Activated CD4-positive, alpha-beta T cell treated with anti-CD3 and anti-CD28 coated beads for 48 hours (primary cell): ENCODE data around the gene METRN.

Experiments used
- DNase-seq: peaks from one replicate; pipeline ENCODE4 v3.0.0-alpha.2; 2020

METRN gene

DNA sequence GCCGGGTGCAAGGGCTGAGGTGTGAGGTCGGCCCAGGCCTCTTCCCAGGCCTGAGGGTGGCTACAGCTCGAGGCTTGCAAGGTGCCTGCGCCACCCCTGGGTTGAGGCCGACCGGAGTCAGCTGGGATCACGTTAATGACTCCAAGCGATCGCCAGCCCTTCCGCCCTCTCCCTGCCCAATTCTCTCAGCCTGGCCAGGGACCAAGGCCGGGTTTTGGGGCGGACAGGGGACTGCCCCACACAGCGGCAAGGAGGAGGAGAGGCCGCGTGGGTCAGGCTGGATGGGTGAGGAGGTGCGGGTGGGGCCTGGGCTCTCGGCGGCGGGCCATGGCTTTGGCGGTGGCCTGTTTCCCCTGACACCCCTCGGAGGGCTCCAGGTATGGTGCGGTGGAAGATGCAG lies 21.6 kb upstream of the METRN start:
- DNase-seq: no peak

GRCh38 chr16:693766-694165 lies 21.2 kb upstream of the METRN start:
- no peak for DNase-seq

DNA sequence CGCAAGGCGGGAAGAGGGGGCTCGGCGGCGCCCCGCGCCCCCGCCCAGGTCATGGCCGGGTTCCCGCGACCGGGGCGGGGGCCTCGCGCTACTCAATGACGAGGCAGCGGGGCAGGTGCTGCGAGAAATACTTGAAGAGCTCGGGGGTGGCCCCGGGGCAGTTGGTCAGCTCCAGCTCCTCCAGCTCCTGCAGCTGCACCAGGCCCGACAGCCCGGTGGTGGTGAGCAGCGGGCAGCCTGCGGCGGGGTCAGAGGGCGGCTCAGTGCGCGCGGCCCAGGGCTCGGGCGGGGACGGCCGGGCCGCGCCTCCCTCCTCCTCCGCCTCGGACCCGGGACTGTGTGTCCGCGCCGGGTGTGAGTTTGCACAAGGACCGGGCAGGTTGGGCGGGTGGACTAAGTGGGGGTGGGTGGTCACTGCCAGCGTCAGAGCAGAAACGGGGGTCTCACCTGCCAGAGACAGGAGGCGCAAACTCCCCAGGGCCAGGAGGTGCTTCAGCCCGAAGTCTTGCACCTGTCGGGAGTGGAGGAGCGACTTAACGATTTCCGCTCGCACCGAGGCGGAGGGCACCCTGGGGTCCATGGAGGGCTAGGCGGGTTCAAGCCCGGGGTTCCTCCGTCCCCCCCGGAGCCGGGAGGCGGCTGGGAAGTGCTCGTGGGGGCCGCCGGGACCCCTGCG lies 20.6 kb upstream of the METRN start:
- no peak for DNase-seq

- DNase-seq: no peak
Observed at GRCh38 chr16:694863-695354, 20.0 kb upstream of the METRN start.

- DNase-seq: peak; percentile 79
Observed at GRCh38 chr16:695355-696089, 19.4 kb upstream of the METRN start.

DNA sequence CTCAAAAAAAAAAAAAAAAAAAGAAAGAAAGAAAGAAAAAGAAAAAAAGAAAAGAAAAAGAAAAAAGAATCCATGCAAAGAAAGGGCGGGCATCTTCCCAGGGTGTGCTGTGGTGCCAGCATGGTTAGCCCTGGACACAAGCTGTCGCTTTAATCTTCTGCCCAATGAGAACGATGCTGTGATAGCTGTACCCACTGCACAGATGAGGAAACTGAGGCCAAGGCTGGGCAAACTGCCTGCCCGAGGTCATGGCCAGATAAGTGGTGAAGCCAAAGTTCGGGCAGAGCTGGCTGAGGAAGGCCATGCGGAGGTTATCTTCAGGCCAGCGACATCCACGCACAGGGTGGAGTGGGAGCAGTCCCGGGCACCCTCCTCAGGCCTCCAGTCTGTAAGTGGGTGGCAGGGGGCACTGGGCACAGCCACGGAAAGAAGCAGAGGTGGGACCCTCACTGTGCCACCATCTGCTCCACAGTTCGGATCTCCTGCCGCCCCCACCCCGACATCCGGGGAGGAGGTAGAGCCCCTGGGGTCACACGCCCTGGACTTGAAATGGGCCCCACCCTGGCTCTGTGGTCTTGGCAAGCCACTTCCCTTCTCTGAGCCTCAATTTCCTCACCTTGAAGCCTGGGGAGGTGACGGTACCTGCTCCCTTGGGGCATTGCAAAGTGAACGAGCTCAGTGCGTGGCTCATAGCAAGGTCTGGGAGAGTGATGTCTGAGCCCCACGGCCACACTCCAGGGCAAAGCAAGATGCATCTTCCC lies 15.8 kb upstream of the METRN start:
- DNase-seq: no peak

DNA sequence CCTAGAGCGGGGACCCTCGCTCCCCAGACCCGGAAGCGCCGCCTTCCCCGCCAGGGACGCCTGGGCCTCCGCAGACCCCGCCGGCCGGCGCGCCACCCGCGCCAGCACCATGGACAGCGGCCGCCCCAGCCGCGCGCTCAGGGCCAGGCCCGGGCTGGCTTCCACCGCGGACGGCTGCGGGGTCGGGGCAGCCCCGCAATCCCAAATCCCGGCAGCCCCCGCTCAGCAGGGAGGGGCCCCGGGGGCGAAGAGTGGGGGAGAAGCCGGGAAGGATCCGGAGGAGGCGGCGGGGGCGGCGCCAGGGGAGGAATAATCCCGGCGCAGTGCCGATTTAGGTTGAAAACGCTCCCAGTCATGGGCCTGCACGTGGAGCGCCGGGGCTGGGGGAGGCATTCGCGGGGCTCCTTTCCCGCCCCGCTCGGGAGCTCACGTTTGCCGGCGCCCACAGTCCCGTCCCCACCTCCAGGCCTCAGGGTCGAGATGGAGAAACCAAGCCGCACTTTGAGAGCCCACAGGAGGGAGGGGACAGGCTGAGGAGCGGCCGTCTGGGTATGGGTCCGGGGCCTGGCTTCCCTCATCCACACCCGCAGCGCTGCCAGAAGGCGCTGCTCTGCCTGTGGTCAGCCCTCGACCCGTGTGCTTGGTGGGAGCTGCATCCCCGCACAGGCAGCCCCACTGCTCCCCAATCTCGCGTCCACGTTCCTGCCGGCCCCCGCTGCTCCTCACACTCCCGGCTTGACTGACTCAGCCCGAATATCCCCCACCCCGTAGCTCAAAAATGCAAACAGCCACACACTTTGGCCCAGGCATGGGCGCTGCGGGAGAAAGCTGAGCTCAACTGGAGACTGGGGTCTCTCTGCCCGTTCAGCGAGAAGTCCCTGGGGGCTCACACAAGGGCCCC lies 14.0 kb upstream of the METRN start:
- DNase-seq: no peak

DNA sequence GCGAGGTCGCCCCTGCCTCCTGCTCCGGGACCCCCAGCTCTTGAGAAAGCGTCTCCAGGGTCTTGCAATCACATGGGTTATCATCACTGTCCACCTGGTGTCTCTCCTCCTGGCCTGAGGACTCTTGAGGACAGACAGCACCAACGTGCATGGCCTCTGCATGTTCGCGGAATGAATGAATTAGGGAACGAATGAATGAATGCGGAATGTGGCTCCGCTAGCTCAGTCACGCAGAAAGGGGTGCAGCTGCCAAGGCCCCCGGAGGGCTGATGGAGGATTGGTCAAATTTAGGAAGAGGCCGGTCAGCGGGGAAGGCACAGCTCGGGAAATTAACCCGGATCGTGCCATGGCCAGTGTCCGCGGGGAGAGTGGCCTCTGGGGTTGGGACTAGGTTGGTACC lies 12.6 kb upstream of the METRN start:
- DNase-seq: no peak

GRCh38 chr16:703406-703805 lies 11.5 kb upstream of the METRN start:
- DNase-seq: no peak

GRCh38 chr16:704047-704446 lies 10.9 kb upstream of the METRN start:
- DNase-seq: no peak

DNA sequence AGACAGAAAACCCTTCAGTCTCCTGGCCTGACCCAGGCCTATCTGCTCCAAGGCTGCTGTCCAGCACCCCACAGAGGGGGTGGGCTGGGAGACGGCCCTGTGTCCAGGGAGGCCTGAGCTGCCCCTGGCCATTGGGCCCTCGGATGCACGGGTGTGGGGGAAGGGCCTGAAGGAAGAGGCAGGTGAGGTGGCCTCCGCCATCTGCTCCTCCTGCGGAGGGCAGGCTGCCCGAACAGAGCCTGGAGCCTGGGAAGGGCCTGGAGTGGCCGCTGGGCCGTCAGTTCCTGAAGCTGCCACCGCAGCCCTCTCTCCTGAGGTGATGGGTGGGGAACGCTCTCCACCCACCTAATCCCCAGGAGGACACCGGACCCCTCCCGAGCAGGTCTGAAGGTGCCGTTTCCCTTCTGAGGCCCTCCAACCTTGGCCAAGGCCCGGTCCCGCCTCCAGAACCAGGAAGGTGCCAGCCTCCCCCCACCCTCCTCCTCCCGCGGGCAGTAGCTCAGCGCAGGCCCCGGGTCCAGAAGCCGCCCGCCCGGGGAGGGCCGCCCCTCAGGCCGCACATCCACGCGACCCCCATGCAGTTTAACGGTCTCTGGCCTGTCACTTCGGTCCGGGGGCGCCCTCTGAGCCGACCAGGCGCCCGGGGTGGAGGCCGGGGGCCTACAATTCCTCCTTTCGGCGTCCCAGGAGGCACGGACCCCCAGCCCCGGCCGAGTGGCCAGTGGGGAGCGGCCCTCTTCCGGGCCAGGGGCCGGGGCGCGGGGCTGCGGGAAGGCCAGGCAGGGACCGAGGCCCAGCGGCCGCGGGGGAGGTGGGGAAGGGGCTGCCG lies 10.2 kb upstream of the METRN start:
- DNase-seq: no peak

DNA sequence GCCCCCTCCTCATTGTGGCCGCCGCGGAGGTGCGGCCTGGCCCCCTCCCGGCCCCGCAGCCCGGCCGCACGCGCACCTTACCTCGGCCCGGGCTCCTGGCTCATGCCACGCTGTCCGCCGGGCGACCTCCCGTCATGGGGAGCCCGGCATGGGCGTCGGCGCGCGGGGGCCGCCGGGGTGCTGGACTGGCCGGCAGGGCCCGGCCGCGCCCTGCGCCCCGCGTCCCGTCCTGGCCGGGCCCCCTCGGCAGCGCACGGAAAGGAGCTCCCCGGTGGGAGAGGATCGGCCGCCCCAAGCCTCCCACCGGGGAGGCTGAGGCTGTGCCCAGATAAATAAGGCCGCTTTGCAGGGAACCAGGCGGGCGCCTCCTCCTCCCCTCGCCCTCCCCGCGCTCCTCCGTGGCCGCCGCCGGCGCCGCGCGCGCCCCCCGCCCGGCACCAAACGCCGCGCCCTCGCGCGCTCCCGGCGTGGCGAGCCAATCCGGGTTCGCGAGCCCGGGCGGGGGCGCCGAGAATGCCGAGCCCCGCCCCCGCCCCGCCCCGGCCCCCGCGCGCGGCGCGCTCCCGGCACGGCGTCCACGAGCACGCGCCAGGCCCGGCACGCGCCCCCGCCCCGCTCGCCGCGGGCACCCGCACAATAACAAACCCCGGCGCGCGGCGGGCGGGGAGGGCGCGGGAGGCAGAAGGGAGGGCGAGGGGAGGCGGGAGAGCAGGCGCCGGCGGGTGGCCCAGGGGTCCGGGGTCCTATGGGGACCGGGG lies 9.3 kb upstream of the METRN start, which contains the start of gene FBXL16:
Gene FBXL16, minus strand, starts transcription at position 371 of the 758 bp plus-strand sequence. CDS start 8,396 bp downstream, outside the sequence.
- DNase-seq: no peak

GRCh38 chr16:706189-707061 lies 8.5 kb upstream of the METRN start:
- no peak for DNase-seq

- no peak for DNase-seq
Observed at GRCh38 chr16:707062-707538, 7.8 kb upstream of the METRN start.

GRCh38 chr16:708019-708418 lies 6.9 kb upstream of the METRN start:
- no peak for DNase-seq

- DNase-seq: no peak
Observed at GRCh38 chr16:708959-709358, 6.0 kb upstream of the METRN start.

GRCh38 chr16:709566-710499 lies 5.1 kb upstream of the METRN start:
- DNase-seq: peak; percentile 44

GRCh38 chr16:710500-711075 lies 4.3 kb upstream of the METRN start:
- DNase-seq: no peak
